ENCODE results near the gene TSPAN3.

- TF ChIP-seq CTCF (IDR thresholded peaks at IDR 0.05) (no peak), POLR2A (IDR thresholded peaks at IDR 0.05) (no peak)
These were observed 4.6 kb upstream of the TSPAN3 start for GRCh38 chr15:77075528-77075927.
